ENCODE results near the gene DTL.
A peak's percentile ranks its signal among the peaks of the same experiment; 100 is the strongest.

DTL gene

DNA sequence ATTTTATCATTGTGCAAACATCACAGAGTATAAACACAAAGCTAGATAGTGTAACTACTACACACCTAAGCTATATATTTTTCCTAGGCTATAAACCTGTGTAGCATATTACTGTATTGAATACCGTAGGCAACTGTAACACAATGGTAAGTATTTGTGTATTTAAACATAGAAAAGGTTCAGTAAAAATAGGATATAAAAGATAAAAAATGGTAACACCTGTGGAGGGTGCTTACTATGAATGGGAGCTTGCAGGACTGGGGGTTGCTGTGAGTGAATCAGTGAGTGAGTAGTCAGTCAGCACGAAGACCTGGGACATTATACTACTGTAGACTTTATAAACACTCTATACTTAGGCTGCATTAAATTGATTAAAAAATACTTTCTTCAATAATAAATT lies 4.1 kb downstream of the DTL start:
- no peak for DNase-seq

DNA sequence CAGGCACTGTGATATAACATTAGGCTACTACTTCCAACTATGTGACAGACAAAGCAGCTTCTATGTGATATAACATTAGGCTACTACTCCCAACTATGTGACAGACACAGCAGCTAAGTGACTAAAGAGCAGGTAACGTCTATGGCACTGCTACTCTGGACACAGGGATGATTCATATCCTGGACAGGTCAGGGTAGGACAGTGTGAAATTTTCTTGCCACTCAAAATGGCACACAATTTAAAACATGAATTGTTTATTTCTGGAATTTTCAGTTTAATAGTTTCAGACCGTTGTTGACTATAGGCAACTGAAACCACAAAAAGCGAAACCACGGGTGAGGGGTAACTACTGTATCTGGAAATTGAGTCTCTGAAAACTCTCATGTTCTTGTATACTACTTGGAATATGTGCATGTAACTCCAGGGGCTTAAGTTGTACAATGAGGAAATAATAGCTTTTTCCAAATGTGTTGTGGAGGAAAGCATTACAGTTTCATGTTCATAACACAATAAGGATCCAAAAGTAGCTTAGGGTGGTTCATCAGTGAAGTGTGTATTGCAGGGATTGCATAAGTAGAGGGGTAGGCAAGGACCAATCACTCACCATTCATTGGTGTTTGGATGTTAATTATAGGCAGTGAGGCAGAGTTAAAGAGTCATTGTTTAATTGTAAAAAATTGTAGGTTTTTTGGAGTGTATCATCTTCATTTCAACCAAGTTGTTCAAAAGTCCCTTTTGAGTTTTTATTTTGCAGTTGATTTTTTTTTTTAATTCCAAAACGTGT lies 5.3 kb downstream of the DTL start:
- DNase-seq: no peak

DNA sequence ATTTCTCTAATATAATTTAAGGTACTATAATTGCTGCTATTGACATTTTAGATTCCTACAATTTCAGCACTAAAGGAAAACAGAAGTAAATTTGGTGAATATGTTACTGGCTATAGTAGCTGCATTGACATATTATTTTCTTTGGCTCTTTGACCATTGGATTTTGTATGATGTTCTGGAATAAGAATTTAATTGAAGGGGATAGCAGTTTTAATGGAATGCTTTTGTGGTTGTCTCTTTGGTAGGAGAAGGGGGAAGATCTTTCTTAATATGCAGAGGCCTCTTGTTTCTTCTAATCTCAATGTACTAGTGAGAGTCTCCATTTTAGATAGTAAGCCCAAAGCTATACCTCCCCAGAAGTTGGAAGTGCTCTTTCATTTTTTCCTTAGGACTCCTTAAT lies 6.9 kb downstream of the DTL start:
- no peak for DNase-seq

DNA sequence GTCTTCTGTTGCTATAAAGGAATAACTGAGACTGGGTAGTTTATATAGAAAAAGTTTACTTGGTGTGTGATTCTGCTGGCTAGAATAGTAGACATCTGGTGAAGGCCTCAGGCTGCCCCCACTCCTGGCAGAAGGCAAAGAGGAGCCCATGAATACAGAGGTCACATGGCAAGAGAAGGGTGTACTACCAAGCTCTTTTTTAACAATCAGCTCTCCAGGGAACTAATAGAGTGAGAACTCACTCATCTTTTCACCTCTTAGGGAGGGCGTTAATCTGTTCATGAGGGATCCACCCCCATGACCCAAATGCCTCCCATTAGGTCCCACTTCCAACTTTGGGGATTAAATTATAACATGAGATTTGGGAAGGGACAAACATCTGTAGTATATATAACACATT lies 9.3 kb downstream of the DTL start:
- no peak for DNase-seq

DNA sequence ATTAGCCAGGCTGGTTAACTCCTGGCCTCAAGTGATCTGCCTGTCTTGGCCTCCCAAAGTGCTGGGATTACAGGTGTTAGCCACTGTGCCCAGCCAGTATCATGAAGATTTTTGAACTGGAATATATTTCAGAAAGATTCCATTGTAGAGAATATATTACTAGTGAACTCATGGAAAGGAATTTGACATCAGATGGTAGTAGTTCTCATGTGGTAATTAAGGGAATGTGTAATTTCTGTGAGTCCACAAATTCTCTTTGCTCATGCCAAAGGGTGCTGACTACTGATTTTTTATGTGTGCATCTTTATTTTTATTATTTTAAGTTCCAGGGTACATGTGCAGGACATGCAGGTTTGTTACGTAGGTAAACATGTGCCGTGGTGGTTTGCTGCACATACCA lies 10.4 kb downstream of the DTL start:
- no peak for DNase-seq

DNA sequence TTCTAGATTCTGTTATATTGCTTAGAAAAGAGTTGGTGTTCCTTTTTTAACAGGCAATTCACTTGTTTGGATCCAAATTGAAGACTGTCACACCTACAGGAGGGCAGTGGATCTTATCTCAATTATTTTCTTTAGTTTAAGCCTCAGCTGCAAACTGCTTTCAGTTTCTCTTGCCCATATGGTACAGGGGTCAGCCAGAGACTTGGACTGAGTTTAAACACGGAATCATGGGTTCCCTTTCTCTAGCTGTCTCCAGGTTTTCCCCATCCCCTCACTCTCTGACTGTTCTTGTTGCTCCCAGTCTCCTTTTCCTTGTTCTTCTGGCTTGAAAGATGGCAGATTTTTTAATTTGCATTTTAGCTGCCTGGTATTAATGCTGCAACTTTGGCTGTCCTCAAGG lies 18.4 kb downstream of the DTL start:
- no peak for DNase-seq

DNA sequence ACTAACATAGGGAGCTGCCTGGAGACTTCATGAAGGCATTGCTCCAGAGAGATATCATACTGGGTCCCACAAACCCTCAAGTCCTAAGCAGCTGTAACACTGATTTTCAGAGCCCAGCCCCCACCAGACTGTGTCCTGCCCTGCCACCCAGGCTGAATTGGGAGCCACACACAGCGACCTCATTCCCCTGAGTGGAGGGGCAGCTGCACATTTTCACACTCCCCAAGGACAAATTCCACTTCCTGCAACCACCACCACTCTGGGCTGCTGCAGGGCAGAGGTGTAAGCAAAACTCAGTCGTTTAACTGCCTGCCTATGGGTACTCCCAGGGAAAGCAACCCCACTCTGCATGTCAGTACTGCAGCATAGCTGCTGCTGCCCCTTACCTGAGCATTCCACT lies 19.8 kb downstream of the DTL start:
- no peak for DNase-seq

DNA sequence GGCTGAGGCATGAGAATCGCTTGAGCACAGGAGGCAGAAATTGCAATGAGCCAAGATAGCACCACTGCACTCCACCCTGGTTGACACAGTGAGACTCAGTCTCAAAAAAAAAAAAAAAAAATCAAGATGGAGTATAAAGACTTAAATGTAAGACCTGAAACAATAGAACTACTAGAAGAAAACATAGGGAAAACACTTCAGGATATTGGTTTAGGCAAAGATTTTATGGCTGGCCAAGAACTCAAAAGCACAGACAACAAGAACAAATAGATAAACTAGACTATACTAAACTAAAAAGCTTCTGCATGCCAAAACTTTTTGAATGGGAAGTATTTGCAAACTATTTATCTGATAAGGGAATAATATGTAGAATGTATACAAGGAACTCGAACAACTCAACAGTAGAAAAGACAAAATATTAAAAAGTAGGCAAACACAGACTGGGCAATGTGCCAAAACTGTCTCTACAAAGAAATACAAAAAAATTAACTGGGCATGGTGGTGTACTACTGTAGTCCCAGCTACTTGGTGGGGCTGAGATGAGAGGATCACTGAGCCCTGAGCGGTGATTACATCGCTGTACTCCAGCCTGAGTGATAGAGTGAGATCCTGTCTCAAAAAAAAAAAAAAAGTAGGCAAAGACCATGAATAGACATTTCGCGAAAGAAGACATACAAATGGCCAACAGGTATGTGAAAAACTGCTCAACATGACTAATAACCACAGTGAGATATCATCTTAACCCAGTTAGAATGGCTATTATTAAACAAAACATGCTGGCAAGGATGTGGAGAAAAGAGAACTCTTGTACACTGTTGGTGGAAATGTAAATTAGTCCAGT lies 25.3 kb downstream of the DTL start:
- no peak for DNase-seq

DNA sequence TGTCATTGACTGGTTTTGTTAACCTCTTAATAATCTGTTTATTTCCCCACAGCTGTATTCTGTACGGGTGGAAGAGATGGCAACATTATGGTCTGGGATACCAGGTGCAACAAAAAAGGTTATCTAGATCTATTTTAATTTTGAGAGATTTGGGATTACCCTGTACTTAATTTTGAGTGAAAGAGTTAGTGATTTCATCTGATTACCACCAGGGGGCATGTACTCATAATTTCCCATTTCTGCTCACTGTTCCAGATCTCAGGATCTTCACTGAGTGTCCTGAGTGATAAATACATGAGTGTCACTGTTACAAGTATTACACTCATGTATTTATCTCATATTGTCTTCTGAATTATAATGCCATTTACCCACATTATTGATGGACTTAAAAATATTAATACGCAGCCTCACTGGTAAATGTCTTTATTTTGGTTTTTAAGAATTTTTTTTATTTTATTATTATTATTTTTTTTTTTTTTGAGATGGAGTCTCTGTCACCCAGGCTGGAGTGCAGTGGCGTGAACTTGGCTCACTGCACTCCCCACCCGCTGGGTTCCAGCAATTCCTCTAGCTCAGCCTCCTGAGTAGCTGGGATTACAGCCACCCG lies 27.4 kb downstream of the DTL start:
- peak; percentile 43 for DNase-seq

DNA sequence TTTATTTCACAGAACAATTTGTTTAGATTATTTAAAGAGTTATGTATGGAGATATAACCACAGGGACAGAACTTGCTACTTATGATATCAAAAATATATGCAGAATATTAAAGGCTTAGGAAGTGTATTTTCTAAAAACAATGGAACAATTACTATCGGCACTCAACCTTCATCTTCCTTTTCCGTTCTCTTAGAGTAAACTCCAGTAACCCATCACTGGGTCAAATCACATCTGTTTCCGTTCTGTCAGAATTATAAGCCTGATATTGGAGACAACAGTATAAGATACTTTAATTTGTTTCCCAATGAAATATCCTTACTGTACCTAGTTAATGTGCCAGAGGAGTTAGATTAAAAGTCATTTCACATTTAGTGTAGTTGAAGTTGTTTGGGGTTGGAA lies 32.2 kb downstream of the DTL start:
- DNase-seq: no peak

DNA sequence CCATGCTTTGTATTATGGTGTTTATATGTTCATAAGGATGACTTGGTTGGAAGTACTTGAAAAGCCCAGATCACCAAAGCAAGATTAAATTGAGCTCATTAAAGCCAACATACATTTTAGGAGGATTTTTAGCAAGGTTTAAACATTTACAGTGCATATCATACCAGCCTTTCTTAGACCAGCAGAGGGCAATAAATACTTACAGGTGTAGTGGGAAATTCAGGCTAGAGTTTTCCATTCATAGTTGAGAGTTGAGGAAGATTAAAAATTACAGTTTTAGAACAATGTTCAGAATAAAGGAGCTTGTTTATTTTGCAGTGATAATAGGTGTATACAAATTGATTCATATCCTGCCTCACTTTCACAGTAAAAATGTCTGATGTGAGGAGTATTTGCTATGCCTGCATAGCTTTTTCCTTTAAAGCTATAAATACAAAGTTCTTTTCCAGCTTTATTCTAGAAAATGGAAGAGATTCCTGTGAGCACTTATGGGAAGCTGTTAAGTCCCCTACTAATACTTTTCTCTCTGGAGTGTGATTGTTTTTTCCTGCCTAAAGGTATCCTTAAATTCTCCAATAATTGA lies 35.3 kb downstream of the DTL start:
- peak; percentile 50 for DNase-seq

DNA sequence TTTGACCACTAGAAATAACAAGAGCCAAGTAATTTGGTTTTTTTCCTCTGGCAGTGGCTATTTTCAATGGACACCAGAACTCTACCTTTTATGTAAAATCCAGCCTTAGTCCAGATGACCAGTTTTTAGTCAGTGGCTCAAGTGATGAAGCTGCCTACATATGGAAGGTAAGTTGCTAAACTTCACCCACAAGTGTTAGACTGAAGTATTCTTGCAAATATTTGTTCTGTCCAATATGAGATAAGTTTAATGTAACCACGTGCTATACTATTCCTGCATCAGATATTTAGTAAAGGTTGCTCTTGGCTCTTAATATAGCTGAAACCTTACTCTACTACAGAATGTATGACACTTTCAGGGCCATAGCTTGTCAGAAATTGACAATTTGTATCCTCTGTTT lies 36.5 kb downstream of the DTL start:
- no peak for DNase-seq

DNA sequence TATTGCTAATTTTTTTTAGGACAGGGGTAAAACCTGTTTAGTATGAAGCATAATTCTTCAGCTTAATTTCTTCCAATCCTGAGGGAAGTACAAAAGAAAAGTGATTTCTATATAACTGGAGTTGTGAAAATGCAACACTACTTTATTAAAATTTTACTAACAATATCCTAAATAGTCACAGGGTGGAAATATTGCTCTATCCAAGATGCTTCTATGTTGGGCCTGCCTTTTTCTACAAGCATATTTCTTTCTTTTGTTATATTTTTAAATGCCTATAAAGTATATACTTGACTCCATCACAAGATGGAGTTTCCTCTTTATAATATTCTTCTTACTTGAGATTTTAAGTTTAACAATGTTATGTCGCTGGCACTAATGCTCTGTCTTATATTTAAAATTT lies 37.9 kb downstream of the DTL start:
- no peak for DNase-seq

DNA sequence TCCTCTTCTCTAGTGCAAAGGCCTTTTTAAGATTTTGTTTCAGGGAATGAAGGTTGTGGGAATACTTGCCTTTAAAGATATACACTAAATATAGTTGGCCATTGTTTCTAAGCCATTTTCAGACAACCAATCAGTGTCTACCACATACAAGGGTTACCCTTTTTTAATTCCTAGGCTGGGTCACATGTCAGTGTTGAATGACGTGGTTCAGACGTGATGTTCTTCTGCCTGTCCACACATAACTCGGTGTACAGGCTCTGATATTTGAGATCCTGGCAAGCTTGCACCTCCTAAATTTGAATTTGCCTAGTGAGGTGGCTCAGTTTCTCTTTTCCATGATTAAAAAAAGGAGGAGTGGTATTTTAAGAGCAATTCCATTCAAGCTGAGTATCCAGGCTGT lies 38.8 kb downstream of the DTL start:
- no peak for DNase-seq

DNA sequence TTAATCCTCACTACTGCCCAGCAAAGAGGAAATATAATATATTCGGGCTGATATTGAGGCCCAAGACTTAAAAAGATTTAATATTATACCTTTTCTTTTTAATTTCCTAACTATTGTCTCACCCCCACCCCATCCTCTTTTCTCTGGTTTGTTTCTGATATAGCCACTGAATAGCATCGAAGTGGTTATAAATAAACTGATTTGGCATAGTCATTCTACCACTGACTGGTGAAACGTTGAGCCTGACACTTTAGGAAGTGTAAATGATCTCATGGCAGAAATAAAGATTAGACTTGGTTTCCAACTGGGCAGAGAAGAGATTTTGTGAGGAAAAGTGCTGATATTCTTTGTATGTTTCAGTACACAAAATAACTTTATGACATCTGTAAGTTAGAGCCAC lies 39.3 kb downstream of the DTL start:
- DNase-seq: no peak

DNA sequence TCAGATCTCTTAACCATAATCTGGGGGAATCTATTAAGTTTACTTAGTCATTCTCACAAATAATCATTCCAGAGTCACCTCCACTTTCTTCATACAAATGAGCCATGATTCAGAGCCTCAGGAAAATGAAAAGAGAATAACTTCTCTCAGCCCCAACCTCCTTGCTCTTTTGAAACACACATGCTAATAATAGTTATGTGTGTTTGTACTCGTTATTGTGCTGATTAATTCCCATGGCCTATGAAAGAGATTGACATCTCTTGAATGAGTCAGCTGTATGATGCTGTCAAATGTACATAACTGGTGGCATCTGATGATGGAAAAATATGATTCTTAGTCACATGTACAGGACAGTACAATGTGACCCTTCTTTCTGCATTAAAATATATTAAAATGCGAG lies 41.5 kb downstream of the DTL start:
- no peak for DNase-seq

DNA sequence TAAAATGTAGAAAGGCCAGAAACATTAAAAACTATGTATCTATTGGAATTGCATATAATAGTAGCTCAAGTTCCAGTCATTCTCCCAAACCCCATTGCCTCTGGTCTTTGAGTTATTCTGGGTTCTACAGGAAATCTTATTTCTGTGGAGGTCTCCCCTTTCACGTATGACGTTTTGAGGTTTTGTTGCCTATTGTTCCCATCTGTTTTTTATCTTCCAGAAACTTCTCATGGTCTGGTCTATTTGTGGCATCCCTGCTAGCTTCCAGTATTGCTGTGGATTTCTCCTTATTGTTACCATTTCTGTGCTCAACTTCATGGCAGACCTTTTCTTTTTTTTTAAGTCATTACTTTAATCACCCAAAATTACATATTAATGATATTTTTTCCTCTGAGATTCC lies 43.3 kb downstream of the DTL start:
- no peak for DNase-seq

DNA sequence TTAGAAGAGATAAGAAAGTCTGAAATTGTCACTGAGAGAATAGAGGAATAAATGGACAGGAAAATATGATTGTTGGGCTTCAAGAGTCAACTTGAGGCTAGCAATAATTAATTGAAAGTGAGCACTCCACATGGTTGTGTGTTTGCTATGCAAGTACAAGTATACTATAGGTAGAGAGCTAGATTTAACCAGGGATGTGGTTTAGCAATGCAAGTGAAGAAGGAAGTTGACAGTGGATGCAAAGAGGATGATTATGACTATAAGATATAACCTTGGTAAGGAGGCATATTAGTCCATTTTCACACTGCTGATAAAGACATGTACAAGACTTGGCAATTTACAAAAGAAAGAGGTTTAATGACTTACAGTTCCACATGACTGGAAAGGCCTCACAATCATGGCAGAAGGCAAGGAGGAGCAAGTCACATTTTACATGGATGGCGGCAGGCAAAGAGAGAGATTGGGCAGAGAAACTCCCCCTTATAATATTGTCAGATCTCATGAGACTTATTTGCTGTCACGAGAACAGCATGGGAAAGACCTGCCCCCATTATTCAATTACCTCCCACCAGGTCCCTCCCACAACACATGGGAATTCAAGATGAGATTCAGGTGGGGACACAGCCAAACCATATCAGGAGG lies 47.3 kb downstream of the DTL start:
- no peak for DNase-seq

DNA sequence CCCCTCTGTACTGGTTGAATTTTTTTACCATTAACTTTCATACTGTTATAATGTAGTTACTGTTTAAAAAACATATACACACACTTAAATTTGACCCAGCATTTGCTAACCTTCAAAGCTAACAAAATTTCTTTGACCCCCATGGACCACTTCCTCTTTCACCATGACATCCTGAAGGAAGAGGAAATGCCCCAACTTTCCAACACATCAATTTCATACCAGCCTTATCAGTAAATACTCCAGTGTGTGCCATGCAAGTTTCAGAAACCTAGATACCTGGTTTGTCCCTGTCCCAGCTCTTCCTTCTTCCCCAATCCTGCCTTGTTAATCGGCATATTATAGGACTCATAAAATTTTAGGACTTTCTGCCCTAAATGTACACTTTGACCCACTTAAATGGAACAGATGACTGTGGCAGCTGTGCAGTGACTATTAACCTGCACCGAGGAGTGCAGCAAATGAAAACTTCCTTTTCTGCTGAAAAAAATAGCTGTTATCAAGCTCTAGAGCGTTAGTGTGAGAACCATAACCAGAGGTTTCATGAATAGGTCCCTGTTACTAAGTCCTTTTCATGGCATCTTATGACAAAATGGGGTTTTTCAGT lies 54.1 kb downstream of the DTL start:
- no peak for DNase-seq

DNA sequence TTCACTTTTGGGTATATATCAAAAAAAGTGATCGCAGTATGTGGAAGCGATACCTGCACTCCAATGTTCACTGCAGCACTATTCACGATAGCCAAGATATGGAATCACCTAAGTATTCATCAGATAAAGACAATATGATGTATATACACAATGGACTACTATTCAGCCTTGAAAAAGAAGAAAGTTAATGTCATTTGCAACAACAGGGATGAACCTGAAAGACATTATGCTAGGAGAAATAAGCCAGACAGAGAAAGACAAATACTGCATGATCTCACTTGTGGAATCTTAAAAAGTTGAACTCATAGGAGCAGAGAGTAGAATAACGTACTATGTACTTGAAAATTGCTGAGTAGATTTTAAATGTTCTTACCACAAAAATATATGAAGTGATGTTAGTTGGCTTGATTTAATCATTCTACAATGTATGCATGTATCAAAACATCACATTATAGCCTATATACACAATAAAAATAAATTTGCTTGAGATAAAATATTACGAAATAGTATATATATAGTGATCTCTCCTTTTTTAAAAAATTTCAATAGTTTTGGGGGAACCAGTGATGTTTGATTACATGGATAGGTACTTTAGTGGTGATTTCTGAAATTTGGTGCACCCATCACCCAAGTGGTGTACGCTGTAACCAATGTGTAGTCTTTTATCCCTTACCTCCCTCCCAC lies 56.0 kb downstream of the DTL start:
- no peak for DNase-seq

DNA sequence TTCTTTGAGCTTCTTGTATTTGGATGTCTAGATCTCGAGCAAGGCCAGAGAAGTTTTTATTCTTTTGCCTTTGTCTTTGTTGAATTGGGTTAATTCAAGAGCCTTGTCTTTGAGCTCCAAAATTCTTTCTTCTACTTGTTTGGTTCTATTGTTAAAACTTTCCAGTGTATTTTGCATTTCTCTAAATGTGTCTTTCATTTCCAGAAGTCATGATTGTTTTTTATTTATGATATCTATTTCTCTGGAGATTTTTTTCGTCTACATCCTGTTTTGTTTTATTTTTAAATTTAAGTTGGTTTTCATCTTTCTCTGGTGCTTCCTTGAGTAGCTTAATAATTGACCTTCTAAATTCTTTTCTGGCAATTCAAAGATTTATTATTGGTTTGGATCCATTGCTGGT lies 61.8 kb downstream of the DTL start:
- no peak for DNase-seq

DNA sequence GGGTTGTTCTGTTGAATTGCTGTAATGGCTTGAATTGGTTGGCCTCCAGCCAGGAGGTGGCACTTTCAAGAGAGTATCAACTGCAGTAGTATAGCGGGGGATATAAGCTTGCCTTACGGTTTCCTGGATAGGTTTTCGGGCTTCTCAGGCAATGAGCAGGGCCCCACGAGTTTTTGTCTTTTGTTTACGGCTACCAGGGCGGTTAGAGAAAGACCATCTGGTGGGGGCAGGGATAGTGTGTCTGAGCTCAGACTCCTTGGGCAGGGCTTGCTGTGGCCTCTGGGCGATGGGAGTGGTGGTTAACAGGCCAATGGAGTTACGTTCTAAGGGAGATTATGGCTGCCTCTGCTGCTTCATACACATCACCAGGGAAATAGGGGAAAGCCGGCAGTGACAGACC lies 62.8 kb downstream of the DTL start:
- no peak for DNase-seq
